B cell (primary cell): ENCODE data around the gene WDR70. TPM values are rescaled to one million over a fixed set of nuclear protein-coding genes. Genes with fewer than 3 reads are reported as not detected.
A peak's percentile ranks its signal among the peaks of the same experiment; 100 is the strongest.
"Not testable (repeated sequence)": the region's sequence is repeated elsewhere in the genome, so short reads cannot be mapped to it uniquely, and the experiment has no call there.

ENCODE experiments used
- ATAC-seq: fragments of 200-7000 bp; cut with Tn5 transposase; one replicate; pipeline ENCODE4 v1.10.0; 2021; ENCODE audit warnings: low read depth, mild to moderate bottlenecking, moderate number of reproducible peaks, moderate library complexity
- CTCF ChIA-PET: fragments of 350-600 bp; sonication (Branson Sonifier 250); formaldehyde crosslinking; loops from one replicate; lab custom pipeline; 2021; ENCODE audit warnings: antibody characterized with exemption, inconsistent platforms; lab: Charles Lee
- POLR2A ChIA-PET: fragments of 350-600 bp; sonication (Branson Sonifier 250); formaldehyde crosslinking; loops from one replicate; lab custom pipeline; 2021; ENCODE audit warnings: antibody characterized with exemption; lab: Charles Lee
- DNase-seq: peaks from one replicate; pipeline ENCODE4 v3.0.0; 2013
- H2AFZ ChIP-seq: 2 replicates; pipeline ENCODE4 v1.6.1; 2012; ENCODE audit warnings: mild to moderate bottlenecking, low read depth, low read length; ENCODE audit not compliant: insufficient read depth, poor library complexity, severe bottlenecking
- H3K27ac ChIP-seq, 2 donors: 1 replicate in 1 of 2; 2 replicates in 1 of 2; pipeline ENCODE4 v1.5.1; 2012 to 2013; ENCODE audit warnings: low read length in 2 of 2, mild to moderate bottlenecking in 2 of 2, moderate library complexity in 1 of 2
- H3K27me3 ChIP-seq, 4 experiments: fragments of 200-600 bp in 1 of 4; sonication (generic) in 1 of 4; replicated peaks in 1 of 4; 1 replicate in 2 of 4; 2 replicates in 2 of 4; pipeline versions ENCODE4 v1.6.1 to v1.7.0; 2013 to 2016; ENCODE audit warnings: low read length in 3 of 4, mild to moderate bottlenecking in 2 of 4, mixed read lengths in 1 of 4, moderate library complexity in 1 of 4; ENCODE audit not compliant: insufficient read depth in 4 of 4, control insufficient read depth in 3 of 4; ENCODE audit errors: control extremely low read depth in 1 of 4
- H3K36me3 ChIP-seq, 2 experiments: replicated peaks in 1 of 2; 1 replicate in 1 of 2; 2 replicates in 1 of 2; pipeline versions ENCODE4 v1.6.1 to v1.7.1; 2013; ENCODE audit warnings: low read length in 1 of 2; ENCODE audit not compliant: insufficient read depth in 2 of 2, control insufficient read depth in 1 of 2; ENCODE audit errors: control extremely low read depth in 1 of 2, extremely low read depth in 1 of 2
- H3K4me1 ChIP-seq, 2 donors: fragments of 200-600 bp in 1 of 2; sonication (generic) in 1 of 2; 1 replicate in 1 of 2; 2 replicates in 1 of 2; pipeline versions ENCODE4 v1.5.1 to v1.6.1; 2013 to 2017; ENCODE audit warnings: low read length in 2 of 2; ENCODE audit not compliant: control insufficient read depth in 2 of 2, insufficient read depth in 2 of 2
- H3K4me2 ChIP-seq: replicated peaks from 2 replicates; pipeline ENCODE3; 2012; ENCODE audit warnings: mild to moderate bottlenecking, low read depth, low read length; ENCODE audit not compliant: poor library complexity, severe bottlenecking
- H3K4me3 ChIP-seq, 5 experiments: fragments of 200-600 bp in 1 of 5; sonication (generic) in 1 of 5; 1 replicate in 3 of 5; 2 replicates in 2 of 5; pipeline versions ENCODE4 v1.5.1 to v1.7.0; 2011 to 2016; ENCODE audit warnings: low read length in 4 of 5, mild to moderate bottlenecking in 4 of 5, low read depth in 2 of 5, control low read depth in 1 of 5, moderate library complexity in 1 of 5; ENCODE audit not compliant: insufficient read depth in 1 of 5; ENCODE audit errors: control extremely low read depth in 1 of 5, extremely low read depth in 1 of 5
- H3K79me2 ChIP-seq: fragments of 200-600 bp; sonication (generic); one replicate; pipeline ENCODE4 v1.6.0; 2016; ENCODE audit warnings: low read length; ENCODE audit not compliant: control insufficient read depth, insufficient read depth
- H3K9ac ChIP-seq: fragments of 200-600 bp; sonication (generic); 2 replicates; pipeline ENCODE4 v1.6.1; 2017; ENCODE audit warnings: mild to moderate bottlenecking, low read length, moderate library complexity
- H3K9me3 ChIP-seq, 3 donors: one replicate each; pipeline versions ENCODE4 v1.6.1 to v1.7.1; 2013; ENCODE audit warnings: low read length in 2 of 3; ENCODE audit not compliant: control insufficient read depth in 2 of 3, insufficient read depth in 1 of 3; ENCODE audit errors: control extremely low read depth in 1 of 3
- H4K20me1 ChIP-seq: 2 replicates; pipeline ENCODE4 v1.6.0; 2012; ENCODE audit warnings: mild to moderate bottlenecking, low read length; ENCODE audit not compliant: insufficient read depth, control insufficient read depth, poor library complexity, severe bottlenecking
- H3K27ac Mint-ChIP-seq: one replicate; pipeline ENCODE4 v1.8.0; 2021; ENCODE audit warnings: mixed read lengths
- H3K27me3 Mint-ChIP-seq: one replicate; pipeline ENCODE4 v1.8.0; 2021; ENCODE audit warnings: mixed read lengths
- H3K4me1 Mint-ChIP-seq: one replicate; pipeline ENCODE4 v1.8.0; 2021; ENCODE audit warnings: mixed read lengths
- H3K4me3 Mint-ChIP-seq: one replicate; pipeline ENCODE4 v1.8.0; 2021; ENCODE audit warnings: mixed read lengths
- H3K9me3 Mint-ChIP-seq: one replicate; pipeline ENCODE4 v1.8.0; 2022; ENCODE audit warnings: mixed read lengths; ENCODE audit not compliant: insufficient read depth
- CTCF ChIP-seq: fragments of 200-600 bp; IDR thresholded peaks from one replicate; pipeline ENCODE4 v1.8.0; 2022; ENCODE audit warnings: antibody characterized with exemption, mild to moderate bottlenecking
- WGBS: methylation state at CpG from one replicate; pipeline ENCODE4 v1.1.5; 2013; ENCODE audit warnings: missing lambda C conversion rate; ENCODE audit not compliant: insufficient coverage; 5-methylcytosine and 5-hydroxymethylcytosine counted together
- intact Hi-C: fragments of 100-400 bp; cut with micrococcal nuclease; formaldehyde crosslinking; loops from one replicate; pipeline ENCODE4 v1.10.0; 2022
- polyA minus RNA-seq: library from RNA; depleted of rRNA, polyadenylated mRNA; stranded (reverse); fragments of >200 nt; gene quantifications from 2 replicates; pipeline ENCODE4 v1.2.3, GENCODE V29; 2012
- polyA plus RNA-seq: library from polyadenylated mRNA; depleted of rRNA; stranded (reverse); fragments of >200 nt; gene quantifications from 2 replicates; pipeline ENCODE4 v1.2.3, GENCODE V29; 2012
- total RNA-seq, 2 donors: library from RNA; stranded (reverse); fragments of 120-200 nt in 1 of 2; gene quantifications; 1 replicate in 1 of 2; 2 replicates in 1 of 2; pipeline versions ENCODE4 v1.2.3 to v1.2.4, GENCODE V29; 2013 to 2022

The WDR70 gene
- 46.8 and 51.5 TPM in 2 replicates for total RNA-seq
- 51.9 TPM for total RNA-seq (2013)
- polyA plus RNA-seq, result 12.8 and 18.1 TPM in 2 replicates
- 11.1 and 23.5 TPM in 2 replicates for polyA minus RNA-seq

DNA sequence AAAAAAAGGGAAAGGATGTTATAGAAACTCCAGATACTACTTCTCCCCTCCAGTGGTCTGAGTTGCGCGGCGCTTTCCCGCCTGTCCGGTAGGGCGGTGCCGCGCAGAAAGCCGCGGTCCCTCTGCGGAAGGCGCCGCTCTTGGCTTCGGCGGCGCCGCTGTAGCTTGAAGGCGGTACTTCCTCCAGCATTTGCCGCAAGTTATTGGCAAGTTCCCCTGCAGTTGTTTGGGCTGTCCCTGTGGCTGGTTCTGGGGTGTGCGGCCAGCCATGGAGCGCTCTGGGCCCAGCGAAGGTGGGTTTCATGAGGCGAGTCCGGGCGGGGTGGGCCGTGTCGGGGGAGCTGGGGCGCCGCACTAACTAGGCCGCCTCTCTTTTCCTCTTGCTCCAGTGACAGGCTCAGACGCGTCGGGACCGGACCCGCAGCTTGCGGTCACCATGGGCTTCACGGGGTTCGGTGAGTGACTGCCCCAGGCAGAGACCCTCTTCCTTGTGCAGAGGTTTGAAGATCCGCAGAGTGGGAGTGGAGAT lies at the start of gene WDR70:
Gene WDR70, plus strand, starts transcription at position 219 of the 529 bp plus-strand sequence. Its CDS starts 50 bp downstream, at position 269.
- CTCF ChIA-PET, result interaction anchor here (0.6 to 2.0 kb wide), 4 partner anchors 9 to 1121 kb away, joined by 3 to 35 read pairs (median 4); partner anchors contain the start of gene NUP155
- Histone ChIP-seq H3K27ac (peak within 1 kb of the TSS; percentile 28 to 74), H3K4me3 (peak within 1 kb of the TSS; percentile 13 to 79 (median 67)), H3K79me2 (peaks cover 12% of the 10 kb centered on the region), H3K4me2 (peak within 1 kb of the TSS; percentile 70), H2AFZ (peak within 1 kb of the TSS; percentile 89), H3K9ac (peak within 1 kb of the TSS; percentile 88)
- not testable (repeated sequence) for H3K9me3 ChIP-seq, H3K9me3 Mint-ChIP-seq, H3K27me3 ChIP-seq, H3K36me3 ChIP-seq, H3K4me1 ChIP-seq, H3K27me3 Mint-ChIP-seq, H4K20me1 ChIP-seq
- under 1% methylated on average over 33 of the region's 39 CpGs for WGBS
- H3K4me3 Mint-ChIP-seq, result peak within 1 kb of the TSS; percentile 94
- peak; percentile 60 for TF ChIP-seq CTCF
- peak; percentile 91 for DNase-seq
- ATAC-seq, result peak; percentile 97
- POLR2A ChIA-PET, result interaction anchor here (1.4 kb wide), 1 partner anchor 8 kb away, joined by 12 read pairs; the partner anchor contains the start of gene NUP155
- H3K4me1 Mint-ChIP-seq, result peaks cover 12% of the 10 kb centered on the region
- intact Hi-C loops, result loop anchor here (1.0 to 10.0 kb wide), 4 partner anchors 8 to 1696 kb away; partner anchors contain the start of genes CPLANE1, NADK2, NUP155 and RICTOR
- peak within 1 kb of the TSS; percentile 82 for H3K27ac Mint-ChIP-seq

GRCh38 chr5:37334754-37335153 lies 44.4 kb upstream of the WDR70 start:
- H3K4me3 ChIP-seq, H3K27me3 ChIP-seq, ATAC-seq, H3K27ac Mint-ChIP-seq, H3K27ac ChIP-seq, H2AFZ ChIP-seq, H4K20me1 ChIP-seq, H3K9ac ChIP-seq, H3K79me2 ChIP-seq, H3K9me3 Mint-ChIP-seq, H3K4me2 ChIP-seq, DNase-seq, H3K4me1 ChIP-seq, CTCF ChIA-PET, H3K9me3 ChIP-seq, H3K4me1 Mint-ChIP-seq, H3K4me3 Mint-ChIP-seq, H3K27me3 Mint-ChIP-seq: not testable (repeated sequence)
- intact Hi-C loops, result loop anchor here (10.0 kb wide), 1 partner anchor 320 kb away; no protein-coding TSS in a partner anchor
- 96% methylated on average over 9 of the region's 12 CpGs for WGBS
- POLR2A ChIA-PET, result interaction anchor here (0.7 kb wide), 1 partner anchor 36 kb away, joined by 6 read pairs; the partner anchor contains the start of gene NUP155
- H3K36me3 ChIP-seq, result peaks cover 3 to 60% of the 10 kb centered on the region in 2 experiments

- H4K20me1 ChIP-seq, DNase-seq, H3K27me3 Mint-ChIP-seq, H3K27ac Mint-ChIP-seq, H3K9me3 Mint-ChIP-seq, H3K4me3 Mint-ChIP-seq, ATAC-seq, H3K4me1 Mint-ChIP-seq, H3K9ac ChIP-seq, H3K4me1 ChIP-seq, H3K9me3 ChIP-seq, H3K4me3 ChIP-seq, H3K27ac ChIP-seq, H2AFZ ChIP-seq, CTCF ChIA-PET, POLR2A ChIA-PET, H3K79me2 ChIP-seq, H3K27me3 ChIP-seq, H3K4me2 ChIP-seq, intact Hi-C loops: not testable (repeated sequence)
- peaks cover 10 to 57% of the 10 kb centered on the region in 2 experiments for H3K36me3 ChIP-seq
- 100% methylated on average over 9 of the region's 18 CpGs for WGBS
Observed at GRCh38 chr5:37342741-37343140, 36.4 kb upstream of the WDR70 start.
